CD4-positive, alpha-beta T cell treated with Interleukin-15 for 4 hours (primary cell): ENCODE data around the gene JOSD2.
A peak's percentile ranks its signal among the peaks of the same experiment; 100 is the strongest.

ENCODE experiments used
- DNase-seq: peaks from one replicate; pipeline ENCODE4 v3.0.0-alpha.2; 2020; ENCODE audit warnings: low spot score

JOSD2 gene

GRCh38 chr19:50511069-50511822, at the start of gene JOSD2:
JOSD2 (minus strand) TSS chr19:50511191; CDS start chr19:50510431, 760 bp downstream.
- DNase-seq = peak; percentile 97

- DNase-seq = no peak
Measured at GRCh38 chr19:50559636-50560035, 48.6 kb upstream of the JOSD2 start.

- DNase-seq = no peak
Measured at GRCh38 chr19:50558449-50558848, 47.5 kb upstream of the JOSD2 start.

- no peak for DNase-seq
Measured at GRCh38 chr19:50558039-50558438, 47.0 kb upstream of the JOSD2 start.

- DNase-seq = no peak
Measured at GRCh38 chr19:50557009-50557613, 46.1 kb upstream of the JOSD2 start.

GRCh38 chr19:50556282-50557008, 45.5 kb upstream of the JOSD2 start:
- peak; percentile 60 for DNase-seq

- no peak for DNase-seq
Measured at GRCh38 chr19:50555450-50556281, 44.7 kb upstream of the JOSD2 start.

- no peak for DNase-seq
Measured at GRCh38 chr19:50555033-50555432, 44.0 kb upstream of the JOSD2 start.

GRCh38 chr19:50554212-50554611, 43.2 kb upstream of the JOSD2 start:
- DNase-seq = no peak

GRCh38 chr19:50553134-50553703, 42.2 kb upstream of the JOSD2 start:
- DNase-seq = no peak

- DNase-seq = no peak
Measured at GRCh38 chr19:50552540-50552939, 41.5 kb upstream of the JOSD2 start.

GRCh38 chr19:50551715-50552187, 40.8 kb upstream of the JOSD2 start:
- no peak for DNase-seq

- DNase-seq = no peak
Measured at GRCh38 chr19:50551034-50551714, 40.2 kb upstream of the JOSD2 start.

- no peak for DNase-seq
Measured at GRCh38 chr19:50550594-50550966, 39.6 kb upstream of the JOSD2 start.

GRCh38 chr19:50549927-50550593, 39.1 kb upstream of the JOSD2 start:
- DNase-seq = no peak

- DNase-seq = no peak
Measured at GRCh38 chr19:50549059-50549926, 38.3 kb upstream of the JOSD2 start.

- DNase-seq = no peak
Measured at GRCh38 chr19:50548191-50549058, 37.4 kb upstream of the JOSD2 start.

- DNase-seq = no peak
Measured at GRCh38 chr19:50547385-50548190, 36.6 kb upstream of the JOSD2 start.
